NT2/D1 (cell line): ENCODE results near the gene UBE2G1.

Source experiments
- SUZ12 ChIP-seq: IDR thresholded peaks from 2 replicates; pipeline ENCODE4 v1.6.1; 2011; ENCODE audit not compliant: insufficient read length, insufficient read depth; ENCODE audit errors: extremely low read depth
- YY1 ChIP-seq: IDR thresholded peaks from 2 replicates; pipeline ENCODE4 v1.6.1; 2011; ENCODE audit not compliant: insufficient read length, insufficient read depth
- ZNF274 ChIP-seq: IDR thresholded peaks from 2 replicates; pipeline ENCODE4 v1.6.1; 2011; ENCODE audit warnings: mild to moderate bottlenecking, low read depth, low read length

GRCh38 chr17:4387137-4387536, 20.7 kb upstream of the UBE2G1 start:
- TF ChIP-seq ZNF274 (no peak), YY1 (no peak), SUZ12 (no peak)
